Tibial artery (tissue), 4 donors: ENCODE data around the gene CTSD.

Source experiments
- DNase-seq, 2 donors: peaks; one replicate each; pipeline ENCODE4 v3.0.0-alpha.2; 2019
- H3K27ac ChIP-seq, 2 donors: fragments of 200-600 bp; sonication (generic) in 1 of 2; 1 replicate in 1 of 2; 2 replicates in 1 of 2; pipeline ENCODE4 v1.5.1; 2018 to 2019; ENCODE audit warnings: mild to moderate bottlenecking in 1 of 2
- H3K27me3 ChIP-seq, 2 donors: fragments of 200-600 bp; sonication (generic) in 1 of 2; one replicate each; pipeline versions ENCODE4 v1.5.1 to v1.6.0; 2016 to 2019
- H3K36me3 ChIP-seq, 3 donors: fragments of 200-600 bp; sonication (generic) in 2 of 3; one replicate each; pipeline ENCODE4 v1.5.1; 2016 to 2019; ENCODE audit warnings: mild to moderate bottlenecking in 2 of 3
- H3K4me1 ChIP-seq, 4 donors: fragments of 200-600 bp; sonication (generic) in 2 of 4; 1 replicate in 3 of 4; 2 replicates in 1 of 4; pipeline ENCODE4 v1.5.1; 2016 to 2019
- H3K4me3 ChIP-seq, 2 donors: fragments of 200-600 bp; sonication (generic) in 1 of 2; 1 replicate in 1 of 2; 2 replicates in 1 of 2; pipeline ENCODE4 v1.5.1; 2018 to 2019; ENCODE audit warnings: mild to moderate bottlenecking in 2 of 2
- H3K9me3 ChIP-seq, 3 donors: fragments of 200-600 bp; sonication (generic) in 1 of 3; one replicate each; pipeline ENCODE4 v1.5.1; 2016 to 2019
- CTCF ChIP-seq, 2 experiments: fragments of 200-600 bp in 1 of 2; fragments of 450-650 bp in 1 of 2; IDR thresholded peaks; one replicate each; pipeline ENCODE4 v1.5.1; 2017 to 2019; ENCODE audit warnings: antibody characterized with exemption in 2 of 2, mild to moderate bottlenecking in 1 of 2, moderate library complexity in 1 of 2
- intact Hi-C: fragments of 100-400 bp; cut with DNase I; formaldehyde crosslinking; loops from one replicate; pipeline ENCODE4 v1.15.0; 2023; ENCODE audit warnings: low total_unique reads

The CTSD gene

DNA sequence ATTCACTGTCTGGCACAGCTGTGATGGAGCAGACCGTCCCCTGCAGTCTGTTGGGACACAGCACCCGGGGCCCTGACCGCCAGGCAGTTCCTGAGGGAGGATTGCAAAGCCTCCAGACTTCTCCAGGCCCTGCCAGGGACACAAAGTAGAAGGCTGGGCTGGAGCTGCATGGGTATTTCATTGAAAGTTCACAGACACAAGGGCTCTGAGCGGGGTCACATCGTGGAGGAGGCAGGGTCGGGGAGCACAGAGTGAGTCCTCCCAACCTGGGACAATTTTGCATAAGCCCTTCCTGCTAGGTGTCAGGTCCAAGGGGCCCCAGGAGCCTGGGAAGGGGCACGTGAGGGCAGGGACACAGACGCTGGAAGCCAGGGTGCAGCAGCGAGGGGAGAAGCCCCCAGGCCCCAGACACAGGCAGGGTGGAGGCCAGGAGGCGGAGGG lies 29.1 kb downstream of the CTSD start:
- DNase-seq = peak in 1 of 2 donors; percentile 65
- Histone ChIP-seq H3K9me3 (peaks cover 0 to 13% (median 9%) of the 10 kb centered on the region in 3 donors), H3K27me3 (peaks cover 0 to 61% of the 10 kb centered on the region in 2 donors), H3K4me1 (no peaks in the 10 kb centered on the region), H3K4me3 (no peak overlapping the region), H3K36me3 (no peaks in the 10 kb centered on the region), H3K27ac (no peak overlapping the region)
- intact Hi-C loops = no loop called here
- no peak for TF ChIP-seq CTCF (IDR thresholded peaks at IDR 0.05)

GRCh38 chr11:1733716-1734640 lies 29.7 kb downstream of the CTSD start:
- peak in 1 of 2 donors; percentile 66 for DNase-seq
- H3K4me1 ChIP-seq = no peaks in the 10 kb centered on the region
- H3K27me3 ChIP-seq = peaks cover 0 to 63% of the 10 kb centered on the region in 2 donors
- intact Hi-C loops = no loop called here
- no peak overlapping the region for H3K27ac ChIP-seq
- TF ChIP-seq CTCF (IDR thresholded peaks at IDR 0.05) = no peak
- no peak overlapping the region for H3K4me3 ChIP-seq
- peaks cover 0 to 13% (median 9%) of the 10 kb centered on the region in 3 donors for H3K9me3 ChIP-seq
- no peaks in the 10 kb centered on the region for H3K36me3 ChIP-seq

GRCh38 chr11:1733009-1733715 lies 30.6 kb downstream of the CTSD start:
- H3K27me3 ChIP-seq = peaks cover 0 to 71% of the 10 kb centered on the region in 2 donors
- H3K4me3 ChIP-seq = no peak overlapping the region
- no peak for TF ChIP-seq CTCF (IDR thresholded peaks at IDR 0.05)
- H3K4me1 ChIP-seq = no peaks in the 10 kb centered on the region
- intact Hi-C loops = no loop called here
- no peaks in the 10 kb centered on the region for H3K36me3 ChIP-seq
- peak in 1 of 2 donors; percentile 61 for DNase-seq
- peaks cover 0 to 13% (median 9%) of the 10 kb centered on the region in 3 donors for H3K9me3 ChIP-seq
- no peak overlapping the region for H3K27ac ChIP-seq

DNA sequence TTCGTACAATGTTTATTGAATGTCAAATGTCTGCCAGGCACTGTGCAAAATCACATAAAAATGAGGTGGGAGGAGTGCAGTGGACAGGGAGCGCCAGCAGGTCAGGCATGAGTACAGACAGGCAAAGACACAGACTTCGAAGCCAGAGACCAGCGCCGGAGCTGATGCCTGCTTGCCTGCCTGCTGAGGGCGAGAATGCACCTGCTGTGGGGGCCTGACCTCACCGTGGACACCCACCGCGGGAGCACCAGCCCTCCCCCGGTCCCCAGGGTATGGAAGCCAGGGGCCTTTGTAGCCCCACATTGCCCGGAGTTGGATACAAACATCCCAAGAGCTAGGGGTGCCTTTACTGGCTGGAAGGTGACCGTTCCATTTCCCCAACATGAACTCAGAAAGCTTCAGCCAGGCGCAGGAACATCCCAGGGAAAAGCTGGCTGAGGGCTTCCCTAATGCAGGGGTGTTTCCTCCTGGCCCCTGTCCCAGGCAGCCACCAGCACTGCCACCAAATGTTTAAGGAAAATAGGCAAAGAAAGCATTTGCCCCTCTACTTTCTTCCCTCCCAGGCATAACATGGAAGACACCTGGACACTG lies 31.2 kb downstream of the CTSD start:
- peak in 1 of 2 donors; percentile 56 for DNase-seq
- Histone ChIP-seq H3K27me3 (peaks cover 0 to 76% of the 10 kb centered on the region in 2 donors), H3K27ac (no peak overlapping the region), H3K4me3 (no peak overlapping the region), H3K9me3 (peaks cover 0 to 13% (median 9%) of the 10 kb centered on the region in 3 donors), H3K36me3 (no peaks in the 10 kb centered on the region), H3K4me1 (no peaks in the 10 kb centered on the region)
- intact Hi-C loops = no loop called here
- no peak for TF ChIP-seq CTCF (IDR thresholded peaks at IDR 0.05)

- Histone ChIP-seq H3K9me3 (peaks cover 0 to 3% (median 1%) of the 10 kb centered on the region in 3 donors), H3K4me3 (no peak overlapping the region), H3K27me3 (peaks cover 0 to 72% of the 10 kb centered on the region in 2 donors), H3K27ac (no peak overlapping the region), H3K4me1 (no peaks in the 10 kb centered on the region), H3K36me3 (no peaks in the 10 kb centered on the region)
- intact Hi-C loops = no loop called here
- peak in 1 of 2 donors; percentile 9 for DNase-seq
- no peak for TF ChIP-seq CTCF (IDR thresholded peaks at IDR 0.05)
Measured at GRCh38 chr11:1731451-1732059, 32.2 kb downstream of the CTSD start.
